Transverse colon (tissue), 3 donors: ENCODE measurements around the gene KAZN.

Experiments used
- CTCF ChIP-seq, 5 experiments: fragments of 200-600 bp in 3 of 5; fragments of 450-650 bp in 2 of 5; sonication (generic) in 3 of 5; IDR thresholded peaks; 1 replicate in 2 of 5; 2 replicates in 3 of 5; pipeline ENCODE4 v1.5.1; 2016 to 2017; ENCODE audit warnings: antibody characterized with exemption in 5 of 5, inconsistent platforms in 3 of 5, mild to moderate bottlenecking in 2 of 5, moderate library complexity in 1 of 5
- EP300 ChIP-seq: sonication (generic); formaldehyde crosslinking; IDR thresholded peaks from one replicate; pipeline ENCODE4 v1.6.1; 2017; ENCODE audit warnings: antibody characterized with exemption, low read depth
- POLR2A ChIP-seq: fragments of 450-650 bp; IDR thresholded peaks from one replicate; pipeline ENCODE4 v1.6.1; 2016; ENCODE audit warnings: antibody characterized with exemption, mild to moderate bottlenecking, moderate library complexity

- TF ChIP-seq CTCF (IDR thresholded peaks at IDR 0.05), result no peak
- no peak for TF ChIP-seq POLR2A
- no peak for TF ChIP-seq EP300
Observed at GRCh38 chr1:15075175-15075574, 476.7 kb downstream of the KAZN start.
